ENCODE results near the gene L3MBTL4.
A peak's percentile ranks its signal among the peaks of the same experiment; 100 is the strongest.

Gene L3MBTL4

DNA sequence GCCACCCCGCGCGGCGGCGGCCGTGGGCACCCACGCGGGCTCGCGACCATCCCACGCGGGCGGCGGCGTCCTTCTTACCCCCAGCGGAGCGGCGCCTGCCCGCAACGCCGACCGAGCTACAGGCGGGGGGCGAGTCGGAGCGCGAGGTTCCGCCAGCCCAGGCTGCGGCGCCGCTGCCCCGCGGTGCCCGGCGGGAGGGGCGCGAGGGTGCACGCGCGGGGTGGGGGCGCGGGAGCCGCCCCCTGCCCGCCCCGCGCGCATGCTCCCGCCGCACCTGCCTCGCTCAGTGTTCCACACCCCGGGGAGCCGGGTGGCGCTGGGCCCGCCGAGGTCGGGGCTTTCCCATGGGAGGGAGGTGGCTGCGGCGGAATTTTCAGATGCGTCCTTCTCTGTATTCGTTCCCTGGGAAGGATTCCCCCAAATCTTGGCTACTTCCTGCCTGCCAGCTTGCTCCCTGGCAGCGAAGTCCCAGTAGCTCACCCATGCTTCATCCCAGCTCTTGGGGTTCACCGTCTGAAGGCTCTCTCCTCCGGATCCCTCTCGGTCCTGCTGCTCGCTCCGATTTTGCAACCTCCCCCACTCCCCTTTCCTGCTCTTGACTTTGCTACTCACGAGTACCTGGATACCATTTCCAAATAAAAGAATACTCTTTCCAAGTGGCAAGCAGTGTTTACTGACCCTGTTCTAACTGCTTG, at the start of gene L3MBTL4:
Gene L3MBTL4, minus strand, starts transcription at position 189 of the 695 bp plus-strand sequence. CDS start 103,286 bp downstream, outside the sequence.
- H3K9me3 ChIP-seq (ENCODE audit: control insufficient read depth, insufficient read depth, low read length) = no peaks in the 10 kb centered on the region
- peaks cover 5% of the 10 kb centered on the region; the same call in 1 of the 2 replicates for H3K27me3 ChIP-seq (ENCODE audit: control insufficient read depth, insufficient read depth, low read length)
- no peaks in the 10 kb centered on the region for H3K36me3 ChIP-seq (ENCODE audit: control insufficient read depth, insufficient read depth, low read length)
- no peaks in the 10 kb centered on the region for H3K4me1 ChIP-seq (ENCODE audit: control insufficient read depth, insufficient read depth, low read length)
- DNase-seq (ENCODE audit: low read depth, low spot score) = no peak
- no CpG with 5 or more reads among the region's 67 CpGs for WGBS (ENCODE audit: insufficient coverage, insufficient read length)
- H3K27ac ChIP-seq (ENCODE audit: low read length) = no peak within 1 kb of the TSS
- peak within 1 kb of the TSS; percentile 94 for H3K4me3 ChIP-seq (ENCODE audit: low read length)

DNA sequence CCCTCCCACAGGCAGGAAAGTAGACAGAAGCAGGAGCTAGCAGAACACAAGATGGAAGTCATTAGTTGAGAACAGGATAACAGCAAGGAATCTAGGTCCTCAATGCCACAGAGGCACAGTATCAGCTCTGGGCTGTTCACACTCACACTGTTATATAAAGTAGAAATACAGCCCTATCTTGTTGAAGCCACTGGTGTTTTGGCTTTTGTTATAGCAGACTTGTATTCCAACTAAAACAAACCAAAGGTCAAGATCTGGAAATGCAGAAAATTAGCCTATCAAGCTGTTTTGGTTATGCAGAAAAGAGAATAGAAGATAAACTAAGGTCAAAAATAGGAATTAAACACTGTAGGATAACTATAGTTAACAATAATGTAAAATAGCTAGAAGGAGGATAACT, 37.5 kb upstream of the L3MBTL4 start:
- DNase-seq (ENCODE audit: low read depth, low spot score) = no peak
- Histone ChIP-seq H3K9me3 (ENCODE audit: control insufficient read depth, insufficient read depth, low read length) (no peaks in the 10 kb centered on the region), H3K27me3 (ENCODE audit: control insufficient read depth, insufficient read depth, low read length) (no peaks in the 10 kb centered on the region), H3K27ac (ENCODE audit: low read length) (no peak overlapping the region), H3K36me3 (ENCODE audit: control insufficient read depth, insufficient read depth, low read length) (no peaks in the 10 kb centered on the region), H3K4me1 (ENCODE audit: control insufficient read depth, insufficient read depth, low read length) (no peaks in the 10 kb centered on the region), H3K4me3 (ENCODE audit: low read length) (no peak overlapping the region)

DNA sequence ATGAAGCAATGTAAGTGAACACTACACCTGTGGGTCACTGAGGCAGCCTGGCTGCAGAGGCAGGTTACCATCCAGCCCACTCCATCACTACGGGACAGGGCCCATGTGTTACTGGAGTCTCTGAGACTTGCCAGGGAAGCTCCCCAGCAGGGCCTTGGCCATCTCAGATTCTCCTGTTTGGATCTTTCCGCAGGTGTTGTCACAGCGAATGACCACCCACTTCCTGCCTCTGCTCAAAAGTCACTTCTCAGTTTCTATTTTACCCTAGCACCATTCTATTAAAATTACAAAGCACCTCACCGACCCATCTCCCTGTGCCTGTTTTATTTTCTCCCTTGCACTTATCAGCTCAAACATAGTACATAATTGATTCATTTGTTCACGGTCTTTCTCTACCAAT, 34.5 kb upstream of the L3MBTL4 start:
- no CpG with 5 or more reads among the region's 5 CpGs for WGBS (ENCODE audit: insufficient coverage, insufficient read length)
- no peak overlapping the region for H3K4me3 ChIP-seq (ENCODE audit: low read length)
- no peaks in the 10 kb centered on the region for H3K36me3 ChIP-seq (ENCODE audit: control insufficient read depth, insufficient read depth, low read length)
- no peaks in the 10 kb centered on the region for H3K9me3 ChIP-seq (ENCODE audit: control insufficient read depth, insufficient read depth, low read length)
- DNase-seq (ENCODE audit: low read depth, low spot score) = no peak
- no peak overlapping the region for H3K27ac ChIP-seq (ENCODE audit: low read length)
- no peaks in the 10 kb centered on the region for H3K4me1 ChIP-seq (ENCODE audit: control insufficient read depth, insufficient read depth, low read length)
- no peaks in the 10 kb centered on the region for H3K27me3 ChIP-seq (ENCODE audit: control insufficient read depth, insufficient read depth, low read length)

DNA sequence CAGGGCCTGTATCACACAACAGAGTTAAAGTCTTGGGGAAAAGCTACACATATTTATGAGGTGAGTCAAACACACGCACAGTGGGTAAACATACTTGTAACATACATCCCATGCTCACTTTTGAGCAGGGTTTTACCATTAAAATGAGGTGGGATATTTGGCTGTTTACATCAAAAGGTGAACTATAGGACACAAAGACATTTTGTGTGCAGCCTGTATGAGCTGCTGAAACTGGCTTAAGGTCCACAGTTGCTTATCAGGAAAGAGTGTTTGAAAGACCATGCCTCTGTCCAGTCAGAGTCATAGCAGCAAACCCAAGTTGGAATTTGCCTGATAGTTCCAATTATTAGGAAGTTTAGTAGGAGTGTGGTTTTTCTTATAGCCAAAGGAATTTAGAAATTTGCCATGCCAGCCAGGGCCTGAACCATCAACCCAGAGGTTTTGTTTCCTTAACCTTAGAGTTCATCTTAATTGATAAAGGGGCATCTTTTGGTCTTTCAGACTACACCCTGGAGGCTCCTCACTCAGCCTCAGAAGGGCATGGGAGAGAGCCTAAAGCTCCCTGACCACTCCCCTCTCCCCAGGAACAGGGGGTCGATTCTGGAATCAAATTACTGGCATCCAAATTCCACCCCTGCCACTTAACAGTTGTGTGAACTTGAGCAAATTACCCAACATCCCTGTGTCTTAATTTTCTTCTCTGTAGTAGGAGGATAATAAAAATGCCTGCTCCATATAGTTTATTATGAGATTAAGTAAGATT, 29.9 kb upstream of the L3MBTL4 start:
- no peaks in the 10 kb centered on the region for H3K4me1 ChIP-seq (ENCODE audit: control insufficient read depth, insufficient read depth, low read length)
- no peaks in the 10 kb centered on the region for H3K9me3 ChIP-seq (ENCODE audit: control insufficient read depth, insufficient read depth, low read length)
- DNase-seq (ENCODE audit: low read depth, low spot score) = no peak
- no peaks in the 10 kb centered on the region for H3K27me3 ChIP-seq (ENCODE audit: control insufficient read depth, insufficient read depth, low read length)
- H3K27ac ChIP-seq (ENCODE audit: low read length) = no peak overlapping the region
- no CpG with 5 or more reads among the region's 2 CpGs for WGBS (ENCODE audit: insufficient coverage, insufficient read length)
- no peaks in the 10 kb centered on the region for H3K36me3 ChIP-seq (ENCODE audit: control insufficient read depth, insufficient read depth, low read length)
- no peak overlapping the region for H3K4me3 ChIP-seq (ENCODE audit: low read length)

DNA sequence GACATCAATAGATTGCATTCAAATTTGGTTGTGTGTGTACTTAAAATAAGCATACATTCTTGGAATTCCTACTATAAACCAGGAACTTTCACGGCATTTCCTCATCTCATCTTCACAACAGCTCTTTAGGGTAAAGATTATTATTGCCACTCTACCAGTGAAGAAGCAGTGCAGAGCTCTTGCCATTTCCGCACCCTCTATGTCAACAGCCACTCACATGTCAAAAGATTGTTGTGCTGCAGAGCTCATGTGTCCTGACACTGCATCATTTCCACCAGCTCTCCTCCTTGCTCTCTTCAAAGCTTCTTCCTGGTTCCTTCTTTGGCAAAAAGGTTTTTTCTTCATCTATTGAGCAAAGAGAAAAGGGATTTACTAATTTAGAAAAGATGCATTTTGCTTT, 26.5 kb upstream of the L3MBTL4 start:
- no peaks in the 10 kb centered on the region for H3K4me1 ChIP-seq (ENCODE audit: control insufficient read depth, insufficient read depth, low read length)
- no peaks in the 10 kb centered on the region for H3K9me3 ChIP-seq (ENCODE audit: control insufficient read depth, insufficient read depth, low read length)
- H3K27me3 ChIP-seq (ENCODE audit: control insufficient read depth, insufficient read depth, low read length) = no peaks in the 10 kb centered on the region
- no peak overlapping the region for H3K27ac ChIP-seq (ENCODE audit: low read length)
- DNase-seq (ENCODE audit: low read depth, low spot score) = no peak
- no CpG with 5 or more reads among the region's 2 CpGs for WGBS (ENCODE audit: insufficient coverage, insufficient read length)
- H3K36me3 ChIP-seq (ENCODE audit: control insufficient read depth, insufficient read depth, low read length) = no peaks in the 10 kb centered on the region
- no peak overlapping the region for H3K4me3 ChIP-seq (ENCODE audit: low read length)

DNA sequence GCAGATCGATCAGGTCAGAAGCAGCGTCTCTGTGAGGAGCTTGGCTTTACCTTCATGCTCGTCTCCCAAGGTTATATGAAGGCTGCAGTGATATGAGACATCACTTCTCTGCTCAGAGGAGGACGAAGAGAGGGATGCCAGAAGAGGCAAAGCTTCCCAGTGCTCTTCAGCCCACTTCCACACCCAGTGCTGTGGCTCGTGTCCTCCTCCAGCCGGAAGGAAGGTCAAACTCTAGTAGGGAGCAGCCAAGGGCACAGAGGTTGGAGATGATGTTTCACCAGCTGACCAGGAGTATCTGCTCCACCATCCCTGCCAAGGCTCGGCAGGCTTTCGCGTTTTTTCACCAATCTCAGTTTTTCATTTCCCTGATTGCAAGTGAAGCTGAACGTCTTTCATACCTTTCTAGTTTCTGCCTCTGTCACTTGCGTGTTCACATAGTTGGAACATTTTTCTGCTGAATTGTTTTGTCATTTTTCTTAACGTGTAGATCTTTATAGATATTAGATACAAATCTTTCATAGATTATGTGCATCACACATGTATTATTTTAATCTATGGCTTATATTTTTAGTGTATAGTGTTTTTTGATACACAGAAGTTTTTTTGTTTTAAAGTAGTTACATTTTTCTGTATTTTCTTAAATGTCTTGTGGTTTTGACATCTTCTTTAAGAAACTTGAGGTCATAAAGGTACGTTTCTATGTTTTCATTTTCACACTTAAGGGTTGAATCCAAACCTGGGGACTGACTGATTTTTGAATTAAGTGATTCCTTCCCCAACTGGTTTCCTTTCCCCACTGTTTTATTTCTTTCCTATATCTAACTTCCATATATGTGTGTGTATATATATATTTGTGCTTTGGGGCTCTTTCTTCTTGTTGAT, 23.5 kb upstream of the L3MBTL4 start:
- no peaks in the 10 kb centered on the region for H3K27me3 ChIP-seq (ENCODE audit: control insufficient read depth, insufficient read depth, low read length)
- DNase-seq (ENCODE audit: low read depth, low spot score) = no peak
- H3K36me3 ChIP-seq (ENCODE audit: control insufficient read depth, insufficient read depth, low read length) = no peaks in the 10 kb centered on the region
- no CpG with 5 or more reads among the region's 13 CpGs for WGBS (ENCODE audit: insufficient coverage, insufficient read length)
- no peaks in the 10 kb centered on the region for H3K9me3 ChIP-seq (ENCODE audit: control insufficient read depth, insufficient read depth, low read length)
- no peak overlapping the region for H3K4me3 ChIP-seq (ENCODE audit: low read length)
- H3K4me1 ChIP-seq (ENCODE audit: control insufficient read depth, insufficient read depth, low read length) = no peaks in the 10 kb centered on the region
- H3K27ac ChIP-seq (ENCODE audit: low read length) = no peak overlapping the region

DNA sequence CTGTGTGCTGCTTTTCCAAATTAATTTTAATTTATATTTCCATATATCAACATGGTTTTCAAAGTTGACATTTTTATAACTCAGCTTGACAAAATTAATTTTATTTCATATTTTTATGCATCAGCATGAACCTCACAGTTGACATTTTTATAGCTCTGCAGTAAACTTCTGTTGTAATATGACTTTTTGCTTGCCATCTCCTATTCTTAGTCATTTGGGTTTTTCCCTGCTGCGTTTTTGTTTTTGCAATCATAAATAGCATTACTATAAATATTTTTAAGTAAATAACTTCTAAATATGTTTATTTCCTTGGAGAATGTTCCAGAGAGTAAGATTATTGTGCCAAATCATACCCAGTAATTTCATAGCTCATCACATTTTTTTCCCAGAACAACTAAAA, 21.0 kb upstream of the L3MBTL4 start:
- no CpG with 5 or more reads among the region's 1 CpG for WGBS (ENCODE audit: insufficient coverage, insufficient read length)
- no peaks in the 10 kb centered on the region for H3K4me1 ChIP-seq (ENCODE audit: control insufficient read depth, insufficient read depth, low read length)
- H3K27ac ChIP-seq (ENCODE audit: low read length) = no peak overlapping the region
- DNase-seq (ENCODE audit: low read depth, low spot score) = no peak
- H3K27me3 ChIP-seq (ENCODE audit: control insufficient read depth, insufficient read depth, low read length) = no peaks in the 10 kb centered on the region
- H3K9me3 ChIP-seq (ENCODE audit: control insufficient read depth, insufficient read depth, low read length) = no peaks in the 10 kb centered on the region
- H3K36me3 ChIP-seq (ENCODE audit: control insufficient read depth, insufficient read depth, low read length) = no peaks in the 10 kb centered on the region
- no peak overlapping the region for H3K4me3 ChIP-seq (ENCODE audit: low read length)

DNA sequence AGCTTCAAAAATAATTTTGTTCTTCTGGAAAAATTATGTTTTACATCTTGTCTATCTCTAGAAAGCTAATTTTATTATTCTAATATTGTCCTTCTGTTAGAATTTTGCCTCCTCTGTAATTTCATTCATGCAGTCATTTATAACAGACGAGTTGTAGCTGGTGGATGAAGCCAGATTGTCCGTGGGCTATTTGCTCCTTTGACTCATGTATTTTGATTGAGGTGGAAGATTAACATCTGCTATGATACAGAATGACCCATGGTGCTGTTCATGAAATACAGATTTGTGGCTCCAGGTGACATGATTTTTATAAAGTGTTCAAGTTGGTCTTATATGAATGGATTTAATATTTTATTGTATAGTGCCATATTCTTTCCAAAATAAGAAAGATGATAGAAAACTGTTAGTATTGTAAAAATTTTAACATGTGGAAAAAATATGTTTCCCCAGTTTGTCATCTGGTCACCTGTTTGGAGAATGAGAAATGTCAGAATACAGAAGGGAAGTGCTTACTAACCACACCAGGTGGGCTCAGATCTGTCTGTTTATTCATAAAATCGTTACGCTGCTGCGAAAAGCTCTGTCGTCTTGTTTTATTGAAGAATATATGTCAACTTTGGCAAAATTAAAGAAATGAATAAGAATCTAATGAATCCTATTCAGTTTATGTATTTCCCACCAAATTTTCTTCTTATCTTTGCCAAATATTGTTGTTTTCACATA, 20.4 kb upstream of the L3MBTL4 start:
- no peaks in the 10 kb centered on the region for H3K9me3 ChIP-seq (ENCODE audit: control insufficient read depth, insufficient read depth, low read length)
- H3K4me1 ChIP-seq (ENCODE audit: control insufficient read depth, insufficient read depth, low read length) = no peaks in the 10 kb centered on the region
- H3K36me3 ChIP-seq (ENCODE audit: control insufficient read depth, insufficient read depth, low read length) = no peaks in the 10 kb centered on the region
- H3K27me3 ChIP-seq (ENCODE audit: control insufficient read depth, insufficient read depth, low read length) = no peaks in the 10 kb centered on the region
- no peak overlapping the region for H3K4me3 ChIP-seq (ENCODE audit: low read length)
- H3K27ac ChIP-seq (ENCODE audit: low read length) = no peak overlapping the region
- WGBS (ENCODE audit: insufficient coverage, insufficient read length) = no CpG with 5 or more reads among the region's 6 CpGs
- DNase-seq (ENCODE audit: low read depth, low spot score) = no peak

DNA sequence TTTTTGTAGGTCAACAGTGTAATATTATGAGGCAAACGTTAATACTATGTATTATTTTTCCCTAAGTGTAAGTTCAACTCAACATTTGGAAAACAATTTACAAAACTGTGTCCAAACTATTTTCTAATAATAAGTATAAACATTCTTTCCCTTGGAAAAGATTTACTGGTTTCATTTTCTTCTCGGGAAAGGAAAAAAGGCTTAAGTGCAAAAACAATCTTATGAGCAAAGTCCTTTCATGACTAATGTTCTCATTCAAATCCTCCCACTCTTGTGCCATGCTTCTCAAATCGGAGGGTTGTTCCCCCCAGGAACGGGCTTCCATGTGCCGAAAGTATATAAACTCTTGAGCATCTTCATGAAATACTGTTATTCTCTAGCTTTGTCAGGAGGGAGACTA, 19.8 kb upstream of the L3MBTL4 start:
- Histone ChIP-seq H3K9me3 (ENCODE audit: control insufficient read depth, insufficient read depth, low read length) (no peaks in the 10 kb centered on the region), H3K36me3 (ENCODE audit: control insufficient read depth, insufficient read depth, low read length) (no peaks in the 10 kb centered on the region), H3K27me3 (ENCODE audit: control insufficient read depth, insufficient read depth, low read length) (no peaks in the 10 kb centered on the region), H3K27ac (ENCODE audit: low read length) (no peak overlapping the region), H3K4me3 (ENCODE audit: low read length) (no peak overlapping the region), H3K4me1 (ENCODE audit: control insufficient read depth, insufficient read depth, low read length) (no peaks in the 10 kb centered on the region)
- no CpG with 5 or more reads among the region's 5 CpGs for WGBS (ENCODE audit: insufficient coverage, insufficient read length)
- DNase-seq (ENCODE audit: low read depth, low spot score) = no peak

All from iPS DF 6.9 (cell line).